ENCODE results near the gene RIN3. TPM values are rescaled to one million over a fixed set of nuclear protein-coding genes. Genes with fewer than 3 reads are reported as not detected.

Gene RIN3
- polyA plus RNA-seq, 3 donors, result 42.8 to 144 (median 54.6) TPM

- no peak for TF ChIP-seq CTCF (IDR thresholded peaks at IDR 0.05)
- peaks cover 0 to 3% (median 0%) of the 10 kb centered on the region in 7 donors for H3K9me3 Mint-ChIP-seq
- Histone ChIP-seq H3K27ac (ENCODE audit: low read depth in 1 of 2, low read length in 2 of 2) (no peak overlapping the region), H3K79me2 (ENCODE audit: insufficient read depth, low read length) (no peaks in the 10 kb centered on the region), H3K4me2 (replicated peaks; ENCODE audit: extremely low read depth, low read length, poor library complexity, severe bottlenecking) (no peak overlapping the region), H2AFZ (ENCODE audit: insufficient read depth, low read depth, low read length, poor library complexity, severe bottlenecking) (no peak overlapping the region), H3K9ac (ENCODE audit: insufficient read depth, low read length, poor library complexity, severe bottlenecking) (no peak overlapping the region), H3K36me3 (replicated peaks in 1 of 2; ENCODE audit: control insufficient read depth in 1 of 2, insufficient read depth in 2 of 2, low read length in 2 of 2) (peaks cover 10 to 20% of the 10 kb centered on the region in 2 donors), H3K4me3 (replicated peaks in 1 of 3; ENCODE audit: low read depth in 2 of 3, low read length in 3 of 3) (no peak overlapping the region), H4K20me1 (ENCODE audit: insufficient read depth, low read length) (peaks cover 56% of the 10 kb centered on the region), H3K27me3 (ENCODE audit: control insufficient read depth in 2 of 2, insufficient read depth in 2 of 2, low read length in 2 of 2) (no peaks in the 10 kb centered on the region), H3K9me3 (replicated peaks in 1 of 2; ENCODE audit: control insufficient read depth in 1 of 2, insufficient read depth in 1 of 2, low read length in 2 of 2) (no peaks in the 10 kb centered on the region), H3K4me1 (ENCODE audit: control insufficient read depth in 1 of 2, insufficient read depth in 2 of 2, low read length in 2 of 2) (peaks cover 9 to 10% of the 10 kb centered on the region in 2 donors)
- 95% methylated on average over 17 of the region's 18 CpGs for WGBS (ENCODE audit: insufficient coverage)
- peak overlapping the region; percentile 17 to 42 for H3K4me3 Mint-ChIP-seq
- intact Hi-C loops (cut with micrococcal nuclease), result no loop called here
- peaks cover 35% of the 10 kb centered on the region for H3K4me1 Mint-ChIP-seq
- H3K27me3 Mint-ChIP-seq (ENCODE audit: low read depth in 3 of 3), result peaks cover 1 to 7% (median 3%) of the 10 kb centered on the region in 3 donors
- H3K36me3 Mint-ChIP-seq, result peaks cover 11 to 18% of the 10 kb centered on the region in 2 donors
- DNase-seq, result no peak
- H3K27ac Mint-ChIP-seq, result peak overlapping the region in 1 of 7 donors; percentile 26
Measured at GRCh38 chr14:92693998-92694795, 180.6 kb downstream of the RIN3 start.

- Mint-ChIP-seq H3K36me3 (peaks cover 10 to 11% of the 10 kb centered on the region in 2 donors), H3K27ac (peak overlapping the region in 2 of 7 donors; percentile 65 to 82), H3K9me3 (peaks cover 0 to 3% (median 0%) of the 10 kb centered on the region in 7 donors), H3K27me3 (ENCODE audit: low read depth in 3 of 3) (peaks cover 1 to 7% (median 3%) of the 10 kb centered on the region in 3 donors), H3K4me3 (peak overlapping the region in 1 of 2 donors; percentile 42), H3K4me1 (peaks cover 35% of the 10 kb centered on the region)
- H3K4me1 ChIP-seq (ENCODE audit: control insufficient read depth in 1 of 2, insufficient read depth in 2 of 2, low read length in 2 of 2), result peaks cover 9 to 10% of the 10 kb centered on the region in 2 donors
- intact Hi-C loops (cut with micrococcal nuclease), result no loop called here
- no peak overlapping the region for H3K4me3 ChIP-seq (replicated peaks in 1 of 3; ENCODE audit: low read depth in 2 of 3, low read length in 3 of 3)
- H3K9ac ChIP-seq (ENCODE audit: insufficient read depth, low read length, poor library complexity, severe bottlenecking), result no peak overlapping the region
- peaks cover 50% of the 10 kb centered on the region for H4K20me1 ChIP-seq (ENCODE audit: insufficient read depth, low read length)
- H2AFZ ChIP-seq (ENCODE audit: insufficient read depth, low read depth, low read length, poor library complexity, severe bottlenecking), result no peak overlapping the region
- H3K36me3 ChIP-seq (replicated peaks in 1 of 2; ENCODE audit: control insufficient read depth in 1 of 2, insufficient read depth in 2 of 2, low read length in 2 of 2), result peaks cover 7 to 14% of the 10 kb centered on the region in 2 donors
- H3K27me3 ChIP-seq (ENCODE audit: control insufficient read depth in 2 of 2, insufficient read depth in 2 of 2, low read length in 2 of 2), result no peaks in the 10 kb centered on the region
- no peak for TF ChIP-seq CTCF (IDR thresholded peaks at IDR 0.05)
- no peaks in the 10 kb centered on the region for H3K9me3 ChIP-seq (replicated peaks in 1 of 2; ENCODE audit: control insufficient read depth in 1 of 2, insufficient read depth in 1 of 2, low read length in 2 of 2)
- DNase-seq, result no peak
- no peak overlapping the region for H3K27ac ChIP-seq (ENCODE audit: low read depth in 1 of 2, low read length in 2 of 2)
- no peak overlapping the region for H3K4me2 ChIP-seq (replicated peaks; ENCODE audit: extremely low read depth, low read length, poor library complexity, severe bottlenecking)
- WGBS (ENCODE audit: insufficient coverage), result 54% methylated on average over 2 of the region's 5 CpGs
- no peaks in the 10 kb centered on the region for H3K79me2 ChIP-seq (ENCODE audit: insufficient read depth, low read length)
Measured at GRCh38 chr14:92694807-92695206, 181.2 kb downstream of the RIN3 start.
